ENCODE data around the gene DMXL2.
"Not testable (repeated sequence)": the region's sequence is repeated elsewhere in the genome, so short reads cannot be mapped to it uniquely, and the experiment has no call there.

The DMXL2 gene

GRCh38 chr15:51444807-51445206, 177.8 kb downstream of the DMXL2 start:
- no peak for TF ChIP-seq ZNF274 (IDR thresholded peaks at IDR 0.05; ENCODE audit: low read depth, low read length)

DNA sequence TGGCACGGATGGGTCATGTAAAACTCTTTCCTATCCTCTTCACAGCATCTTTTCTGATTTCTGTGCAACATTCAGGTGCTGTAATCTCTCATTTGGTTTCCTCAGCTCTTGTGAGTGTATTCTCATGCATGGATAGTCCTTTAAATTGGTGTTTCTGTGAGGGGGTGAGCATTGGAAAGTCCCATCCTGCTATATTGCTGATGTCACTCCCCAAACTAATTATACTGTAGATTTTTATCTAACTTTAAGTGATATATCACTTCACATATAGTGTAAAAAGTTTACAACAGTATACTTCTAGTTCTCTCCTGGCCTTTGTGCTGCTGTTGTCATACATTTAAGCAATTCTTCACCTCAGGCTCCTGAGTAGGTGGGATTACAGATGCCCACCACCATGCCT, 178.5 kb downstream of the DMXL2 start:
- no peak for TF ChIP-seq ZNF274 (IDR thresholded peaks at IDR 0.05; ENCODE audit: low read depth, low read length)
- no peak overlapping the region for H3K4me3 ChIP-seq (ENCODE audit: low read length)

More at GRCh38 chr15:51444807-51445206, 177.8 kb downstream of the DMXL2 start:
- H3K4me3 ChIP-seq (ENCODE audit: low read length) = no peak overlapping the region

- TF ChIP-seq ZNF274 (IDR thresholded peaks at IDR 0.05; ENCODE audit: low read depth, low read length) = no peak
- no peak overlapping the region for H3K4me3 ChIP-seq (ENCODE audit: low read length)
Measured at GRCh38 chr15:51443282-51443914, 179.2 kb downstream of the DMXL2 start.

GRCh38 chr15:51438526-51438925, 184.0 kb downstream of the DMXL2 start:
- H3K4me3 ChIP-seq (ENCODE audit: low read length) = no peak overlapping the region
- no peak for TF ChIP-seq ZNF274 (IDR thresholded peaks at IDR 0.05; ENCODE audit: low read depth, low read length)

GRCh38 chr15:51425517-51426040, 197.0 kb downstream of the DMXL2 start:
- H3K4me3 ChIP-seq (ENCODE audit: low read length) = no peak overlapping the region
- no peak for TF ChIP-seq ZNF274 (IDR thresholded peaks at IDR 0.05; ENCODE audit: low read depth, low read length)

DNA sequence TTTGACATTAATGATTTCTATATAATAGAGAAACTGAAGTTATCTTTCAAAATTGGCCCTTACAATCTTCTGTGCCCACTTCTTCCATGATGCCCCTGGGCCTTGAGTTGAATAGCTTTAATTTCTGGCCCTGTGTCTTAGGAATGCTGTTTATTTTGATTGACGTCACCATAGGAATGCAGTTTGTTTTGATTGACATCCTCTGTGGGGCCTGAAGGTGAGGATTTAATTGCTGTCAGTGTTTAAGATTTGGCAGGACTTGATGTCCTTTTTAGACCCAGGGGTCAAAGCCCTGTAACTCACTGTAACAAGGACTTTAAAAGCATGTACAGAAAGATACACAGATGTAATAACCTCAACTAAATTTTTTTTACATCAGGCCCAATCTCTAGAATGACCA, 197.8 kb downstream of the DMXL2 start:
- TF ChIP-seq ZNF274 (IDR thresholded peaks at IDR 0.05; ENCODE audit: low read depth, low read length) = no peak
- no peak overlapping the region for H3K4me3 ChIP-seq (ENCODE audit: low read length)

DNA sequence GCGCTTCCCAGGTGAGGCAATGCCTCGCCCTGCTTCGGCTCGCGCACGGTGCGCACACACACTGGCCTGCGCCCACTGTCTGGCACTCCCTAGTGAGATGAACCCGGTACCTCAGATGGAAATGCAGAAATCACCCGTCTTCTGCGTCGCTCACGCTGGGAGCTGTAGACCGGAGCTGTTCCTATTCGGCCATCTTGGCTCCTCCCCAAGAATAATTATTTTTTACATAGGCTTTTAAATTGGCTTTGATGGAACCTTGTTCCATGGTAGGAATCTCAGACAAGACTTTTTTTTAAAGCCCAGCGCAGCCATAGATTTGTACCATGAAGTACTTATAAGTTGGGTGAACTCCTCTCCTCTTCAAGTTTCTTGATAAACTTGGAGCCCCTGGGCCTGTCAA, 199.5 kb downstream of the DMXL2 start:
- H3K4me3 ChIP-seq (ENCODE audit: low read length) = not testable (repeated sequence)

DNA sequence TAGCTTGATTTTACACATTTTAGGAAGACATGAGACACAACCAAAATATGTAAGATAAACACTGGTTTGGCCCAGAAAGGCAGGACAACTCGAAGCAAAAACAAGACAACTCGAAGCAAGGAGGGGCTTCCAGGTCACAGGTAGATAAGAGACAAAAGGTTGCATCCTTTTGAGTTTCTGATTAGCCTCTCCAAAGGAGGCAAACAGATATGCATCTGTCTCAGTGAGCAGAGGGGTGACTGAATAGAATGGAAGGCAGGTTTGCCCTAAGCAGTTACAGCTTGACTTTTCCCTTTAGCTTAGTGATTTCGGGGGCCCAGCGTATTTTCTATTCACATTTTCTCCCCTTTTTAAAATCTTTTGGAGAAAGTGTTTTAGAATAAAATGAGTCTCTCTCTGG, 206.4 kb downstream of the DMXL2 start:
- H3K4me3 ChIP-seq (ENCODE audit: low read length) = no peak overlapping the region
- no peak for TF ChIP-seq ZNF274 (IDR thresholded peaks at IDR 0.05; ENCODE audit: low read depth, low read length)

DNA sequence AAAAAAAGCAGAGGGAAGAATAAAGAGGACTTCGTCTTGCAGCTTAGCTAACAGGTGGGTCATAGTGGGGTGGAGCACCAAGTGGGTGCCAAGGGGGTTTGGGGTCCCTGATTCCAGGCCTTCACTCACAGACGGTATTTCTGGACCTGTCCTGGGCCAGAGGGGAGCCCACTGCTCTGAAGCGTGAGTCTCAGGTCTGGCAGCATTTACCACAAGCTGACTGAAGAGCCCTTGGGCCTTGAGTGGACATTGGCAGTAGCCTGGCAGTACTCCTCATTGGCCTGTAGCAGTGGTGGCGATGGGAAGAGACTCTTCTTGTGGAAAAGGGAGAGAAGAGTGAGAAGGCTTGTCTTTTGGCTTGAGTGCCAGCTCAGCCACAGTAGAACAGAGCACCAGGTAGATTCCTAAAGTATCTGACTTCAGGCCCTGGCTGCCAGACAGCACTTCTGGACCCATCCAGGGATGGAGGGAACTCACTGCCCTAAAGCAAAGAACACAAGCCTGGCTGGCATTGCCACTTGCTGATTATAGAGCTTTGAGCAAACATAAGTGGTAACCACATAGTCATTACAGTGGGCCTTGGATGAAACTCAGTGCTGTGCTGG, 208.2 kb downstream of the DMXL2 start:
- no peak for TF ChIP-seq ZNF274 (IDR thresholded peaks at IDR 0.05; ENCODE audit: low read depth, low read length)

GRCh38 chr15:51405693-51406523, 216.7 kb downstream of the DMXL2 start:
- no peak overlapping the region for H3K4me3 ChIP-seq (ENCODE audit: low read length)
- TF ChIP-seq ZNF274 (IDR thresholded peaks at IDR 0.05; ENCODE audit: low read depth, low read length) = no peak

More for the DNA sequence above, 208.2 kb downstream of the DMXL2 start:
- H3K4me3 ChIP-seq (ENCODE audit: low read length) = no peak overlapping the region

GRCh38 chr15:51403946-51404695, 218.4 kb downstream of the DMXL2 start:
- no peak for TF ChIP-seq ZNF274 (IDR thresholded peaks at IDR 0.05; ENCODE audit: low read depth, low read length)
- H3K4me3 ChIP-seq (ENCODE audit: low read length) = no peak overlapping the region

GRCh38 chr15:51403072-51403878, 219.3 kb downstream of the DMXL2 start:
- no peak overlapping the region for H3K4me3 ChIP-seq (ENCODE audit: low read length)
- TF ChIP-seq ZNF274 (IDR thresholded peaks at IDR 0.05; ENCODE audit: low read depth, low read length) = no peak

GRCh38 chr15:51401872-51402517, 220.6 kb downstream of the DMXL2 start:
- TF ChIP-seq ZNF274 (IDR thresholded peaks at IDR 0.05; ENCODE audit: low read depth, low read length) = no peak
- H3K4me3 ChIP-seq (ENCODE audit: low read length) = no peak overlapping the region
